GM18526 (cell line): ENCODE data around the gene SLC22A23.

Source experiments
- POLR2A ChIP-seq: IDR thresholded peaks from 3 replicates; pipeline ENCODE4 v1.6.1; 2011; ENCODE audit not compliant: insufficient read length; ENCODE audit errors: extremely low read depth

SLC22A23 gene

DNA sequence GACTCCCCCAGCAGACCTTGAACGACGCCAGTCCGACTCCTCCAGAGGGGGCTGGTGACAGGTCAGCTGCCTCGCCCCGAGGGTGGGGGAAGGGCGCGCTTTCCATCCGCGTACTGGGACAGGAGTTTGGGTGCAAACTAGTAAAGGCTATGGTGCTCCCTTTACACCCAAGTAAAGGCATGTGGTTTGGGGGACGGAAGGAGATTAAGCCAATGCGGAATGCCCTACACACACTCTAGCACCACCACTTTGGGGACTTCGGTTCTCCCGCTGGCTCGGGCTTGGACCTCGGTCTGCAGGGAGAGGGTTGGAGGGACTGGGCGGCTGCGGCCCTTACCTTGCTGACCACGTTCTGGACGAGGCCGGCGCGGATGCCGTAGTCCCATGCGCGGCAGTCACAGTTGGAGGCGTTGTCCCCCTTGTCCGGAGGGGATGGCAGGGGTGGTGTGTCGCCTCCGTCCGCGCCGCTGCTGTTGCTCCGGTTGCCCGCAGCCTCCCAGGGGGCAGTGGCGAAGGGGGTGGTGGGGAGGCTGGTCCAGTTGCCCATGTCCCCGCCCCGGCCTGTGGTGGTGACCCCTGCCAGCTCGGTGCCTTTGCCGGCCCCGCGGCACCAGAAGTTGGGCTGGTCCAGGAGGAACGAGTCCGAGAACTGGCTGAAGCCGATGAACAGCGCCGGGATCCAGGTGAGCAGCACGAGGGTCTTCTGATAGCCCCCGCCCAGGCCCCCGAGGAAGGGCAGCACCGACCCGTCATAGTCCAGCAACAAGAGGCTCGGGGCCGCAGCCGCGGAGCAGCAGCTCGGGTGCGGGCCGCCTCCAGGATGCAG lies 1.1 kb downstream of the SLC22A23 start:
- TF ChIP-seq POLR2A, result no peak

DNA sequence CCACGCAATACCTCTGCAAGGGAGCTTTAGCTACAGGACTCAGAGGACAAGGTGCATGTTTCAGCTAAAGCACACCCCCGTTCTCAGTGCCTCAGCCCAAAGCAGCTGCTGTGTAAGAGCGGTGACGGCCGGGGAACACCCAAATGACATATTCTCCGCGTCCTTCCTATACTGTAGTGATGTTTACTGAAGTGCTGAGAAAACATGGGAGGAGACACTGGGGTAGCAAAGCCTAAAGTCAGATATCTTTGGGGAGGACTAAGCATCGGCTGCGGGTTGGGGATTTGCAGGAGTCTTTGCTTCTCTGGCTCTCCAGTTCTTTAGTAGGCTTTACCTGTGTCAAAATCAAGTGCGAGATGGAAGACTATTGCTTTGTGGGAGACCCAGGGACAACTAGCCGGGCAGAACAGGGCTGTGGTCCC lies 1.7 kb downstream of the SLC22A23 start:
- no peak for TF ChIP-seq POLR2A

DNA sequence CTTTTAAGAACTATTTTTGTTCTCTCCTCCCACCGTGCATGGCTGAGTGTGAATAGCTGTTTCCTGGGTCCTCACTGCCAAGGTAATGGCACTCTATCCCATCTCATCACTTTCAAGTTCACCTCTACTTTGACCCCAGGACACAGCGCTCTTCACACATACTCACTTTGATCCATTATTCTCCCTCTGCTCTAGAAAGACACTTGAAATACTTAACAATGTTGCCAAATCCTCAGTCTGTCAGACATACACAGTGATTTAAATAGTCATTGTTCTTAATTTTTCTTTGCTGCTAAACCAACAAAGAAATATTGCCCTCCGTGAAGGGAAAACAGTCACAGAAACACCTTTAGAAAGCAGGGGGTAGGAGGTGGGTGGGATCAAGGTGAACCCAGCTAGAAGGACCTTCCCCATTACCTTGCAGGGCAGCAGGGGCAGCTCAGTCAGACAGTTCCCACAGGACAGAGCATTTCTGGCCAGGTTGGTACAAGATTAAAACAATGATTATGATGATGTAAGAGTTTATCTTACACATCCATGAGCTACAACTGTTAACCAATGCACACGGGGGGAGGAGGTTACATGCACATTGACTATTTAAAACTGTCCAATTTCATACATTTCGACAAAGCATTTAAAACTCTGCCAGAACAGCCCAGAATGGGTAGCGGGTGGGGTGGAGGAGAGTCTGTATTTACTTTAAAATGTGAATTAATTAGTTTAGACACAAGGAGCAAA lies 2.4 kb downstream of the SLC22A23 start:
- TF ChIP-seq POLR2A, result no peak

DNA sequence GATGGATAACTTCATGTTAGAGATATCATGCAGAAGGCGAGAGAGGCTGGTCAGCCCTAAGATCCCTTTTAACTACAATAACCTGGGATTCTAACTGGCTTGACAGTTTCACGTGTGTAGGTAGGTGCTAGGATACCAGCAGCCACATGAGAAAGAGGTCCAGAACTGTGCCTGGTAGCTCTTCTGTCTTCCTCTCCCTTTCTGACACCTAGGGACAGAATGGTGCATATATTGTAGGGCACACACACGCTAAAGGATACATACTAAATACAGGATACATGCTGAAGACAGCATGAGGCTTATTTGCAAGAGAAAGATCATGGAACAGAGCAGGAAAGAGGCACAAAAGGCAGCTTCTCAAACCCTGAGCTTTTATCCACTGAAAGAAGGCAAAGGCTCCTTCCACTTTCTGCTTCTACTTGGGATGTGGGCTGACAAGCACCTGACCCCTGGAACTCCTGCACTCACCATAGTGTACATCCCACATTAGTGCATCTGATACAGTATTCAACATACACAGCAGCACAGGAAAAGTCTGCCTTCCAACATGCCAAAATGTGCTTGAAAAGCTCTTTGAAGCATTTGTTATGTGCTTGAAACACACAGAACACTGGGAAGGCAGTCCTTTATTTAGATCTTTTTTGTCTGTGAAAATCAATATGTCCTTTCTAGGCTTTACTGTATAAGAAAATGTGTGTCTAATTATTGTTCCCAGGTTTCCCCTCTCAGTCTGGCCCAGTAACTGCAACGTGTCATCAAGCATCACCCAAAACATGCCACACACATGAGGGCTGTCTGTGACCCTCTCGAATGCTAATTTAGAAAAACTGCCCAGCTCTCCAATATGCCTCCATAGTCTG lies 3.2 kb downstream of the SLC22A23 start:
- no peak for TF ChIP-seq POLR2A

DNA sequence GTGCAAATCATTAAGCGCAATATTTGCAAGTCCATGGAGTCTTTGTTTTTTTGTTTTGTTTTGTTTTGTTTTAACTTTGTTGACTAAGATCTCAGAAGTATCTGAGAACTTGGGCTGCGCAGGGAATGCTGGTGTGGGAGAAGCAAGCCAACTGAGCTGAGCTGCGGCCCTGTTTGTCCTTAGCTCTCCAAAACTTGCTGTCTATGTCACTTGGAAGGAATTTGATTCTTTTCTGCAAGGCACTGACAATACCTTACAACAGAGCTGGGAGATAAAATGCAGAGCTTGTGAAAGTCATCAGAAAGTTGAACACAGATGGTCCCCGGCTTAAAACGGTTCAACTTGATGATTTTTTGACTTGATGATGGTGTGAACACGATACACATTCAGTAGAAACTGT lies 5.4 kb downstream of the SLC22A23 start:
- TF ChIP-seq POLR2A, result no peak

DNA sequence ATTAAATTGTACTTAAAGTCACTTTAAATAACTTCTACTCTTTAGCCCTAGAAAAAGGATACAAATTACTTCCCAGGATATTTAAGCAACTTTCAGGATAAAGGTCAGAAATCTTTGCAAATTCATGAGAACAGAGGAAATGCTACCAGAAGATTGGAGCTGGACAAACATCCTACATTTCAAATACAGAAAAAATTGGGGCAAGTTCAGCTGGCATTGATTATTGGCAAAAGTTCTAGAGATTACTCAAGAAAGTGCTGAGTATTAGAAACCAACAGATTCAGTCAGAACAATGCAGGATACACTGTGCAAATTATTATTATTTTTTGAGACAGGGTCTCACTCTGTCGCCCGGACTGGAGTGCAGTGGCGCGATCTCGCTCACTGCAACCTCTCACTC lies 6.0 kb downstream of the SLC22A23 start:
- no peak for TF ChIP-seq POLR2A

DNA sequence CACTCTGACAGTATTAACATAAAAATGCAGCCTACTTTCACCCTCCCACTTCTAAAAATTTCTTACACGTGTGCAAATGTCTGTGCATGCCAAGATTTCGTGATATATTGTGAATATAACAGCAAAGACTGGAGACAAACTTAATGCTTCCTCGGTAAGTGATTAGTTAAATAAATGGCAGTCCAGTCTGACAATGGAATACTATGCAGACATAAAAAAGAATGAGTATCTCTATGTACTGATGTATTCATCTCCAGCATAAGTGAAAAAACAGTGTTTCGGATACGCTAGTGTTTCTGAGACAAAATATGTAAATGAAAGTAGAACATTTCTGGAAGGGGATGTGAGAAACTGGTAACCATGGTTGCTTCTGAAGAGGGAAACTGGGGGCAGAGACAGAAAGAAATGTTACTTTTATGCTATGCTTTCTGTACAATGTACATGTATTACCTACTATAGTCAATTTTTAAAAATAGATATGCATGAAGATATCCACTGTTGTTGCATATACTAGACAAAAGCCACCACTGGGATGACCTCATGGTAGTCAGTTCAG lies 7.0 kb downstream of the SLC22A23 start:
- no peak for TF ChIP-seq POLR2A

DNA sequence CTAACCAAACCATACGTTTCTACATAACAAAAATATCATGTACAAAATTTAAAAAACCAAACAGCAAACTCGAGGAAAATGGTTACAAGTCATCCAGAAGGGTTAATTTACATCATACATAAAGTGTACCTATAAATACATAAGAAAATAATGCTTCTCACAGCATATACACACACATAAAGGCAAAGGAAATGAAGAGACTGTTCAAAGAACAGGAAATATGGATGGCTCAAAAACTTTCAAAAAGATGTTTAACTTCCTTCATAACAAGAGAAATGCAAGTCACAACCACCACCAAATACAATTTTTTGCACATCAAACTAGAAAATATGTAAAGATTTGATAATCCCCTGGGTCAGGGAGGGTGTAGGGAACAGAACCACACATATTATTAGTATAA lies 7.5 kb downstream of the SLC22A23 start:
- TF ChIP-seq POLR2A, result no peak

DNA sequence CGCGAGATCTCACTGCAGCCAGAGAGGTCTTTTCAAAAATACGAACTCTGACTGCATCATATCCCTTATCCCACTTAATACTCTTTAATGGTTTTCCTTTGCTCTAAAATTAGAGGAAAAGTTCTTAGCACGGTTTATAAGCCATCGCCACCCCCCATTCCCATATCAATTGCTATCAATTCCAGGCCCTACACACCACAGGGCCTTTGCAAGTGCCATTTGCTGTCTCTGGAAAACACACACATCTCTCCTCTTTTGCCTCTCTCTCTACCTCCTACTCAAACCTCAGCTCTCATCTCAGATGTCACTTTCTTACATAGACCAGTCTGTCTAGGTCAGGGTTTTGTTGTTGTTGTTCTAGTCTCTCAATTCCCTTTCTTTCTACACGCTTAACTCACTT lies 9.8 kb downstream of the SLC22A23 start:
- no peak for TF ChIP-seq POLR2A

DNA sequence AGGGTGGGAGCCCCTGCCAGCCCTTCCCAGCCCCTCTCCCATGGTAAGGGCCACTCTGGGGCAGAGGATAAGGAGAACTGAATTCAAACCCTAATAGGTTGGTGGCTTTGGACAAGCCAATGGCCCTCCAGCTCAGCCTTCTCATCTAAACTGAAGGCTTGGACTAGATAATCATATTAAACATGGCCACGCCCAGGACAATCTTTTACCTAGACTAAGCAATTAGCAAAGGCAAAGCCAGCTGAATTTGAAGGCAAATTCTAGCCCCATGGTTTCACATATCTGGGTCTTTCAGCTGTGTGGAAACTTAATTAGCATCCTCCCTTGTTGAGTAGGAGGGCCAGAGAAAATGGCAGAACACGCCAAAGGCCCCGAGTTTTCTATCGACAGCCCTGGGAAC lies 10.7 kb downstream of the SLC22A23 start:
- TF ChIP-seq POLR2A, result no peak

DNA sequence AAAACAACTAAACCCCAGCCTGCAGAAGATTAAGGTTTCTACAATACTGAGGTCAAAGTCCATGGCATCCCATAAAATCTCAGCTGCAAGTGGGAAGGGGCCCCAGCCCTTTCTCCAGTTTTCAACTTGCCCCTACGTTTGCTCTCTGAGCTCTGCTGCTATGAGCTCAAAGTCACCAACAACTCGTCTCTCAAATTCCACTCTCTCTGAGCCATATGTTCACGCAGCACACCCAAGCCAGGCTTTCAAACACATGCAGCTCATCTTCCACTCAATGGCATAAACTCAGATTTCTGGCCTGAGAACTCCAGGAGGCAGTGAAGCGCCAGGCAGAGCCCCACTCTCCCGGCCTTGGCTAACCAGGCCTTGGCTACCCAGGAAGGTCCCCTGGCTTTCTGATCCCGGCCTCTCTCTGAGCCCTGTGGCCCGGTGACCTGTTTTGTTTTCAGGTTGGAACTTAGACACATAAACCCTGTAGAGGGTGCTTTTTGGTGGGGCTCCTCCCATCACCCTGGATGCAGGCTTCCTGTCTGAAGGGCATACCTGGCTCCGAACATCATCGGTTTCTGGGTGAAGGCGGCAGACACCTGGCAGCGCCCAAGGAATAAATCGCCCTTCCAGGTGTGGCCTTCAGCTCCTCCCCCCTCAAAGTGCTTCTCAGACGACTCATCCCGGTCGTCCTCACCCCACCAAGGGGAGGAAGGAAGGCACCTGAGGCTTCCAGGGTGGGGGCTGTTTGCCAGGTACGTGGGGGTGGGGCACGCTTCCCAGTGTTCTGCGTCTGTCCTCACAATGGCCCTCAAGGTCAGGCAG lies 12.4 kb downstream of the SLC22A23 start:
- no peak for TF ChIP-seq POLR2A

DNA sequence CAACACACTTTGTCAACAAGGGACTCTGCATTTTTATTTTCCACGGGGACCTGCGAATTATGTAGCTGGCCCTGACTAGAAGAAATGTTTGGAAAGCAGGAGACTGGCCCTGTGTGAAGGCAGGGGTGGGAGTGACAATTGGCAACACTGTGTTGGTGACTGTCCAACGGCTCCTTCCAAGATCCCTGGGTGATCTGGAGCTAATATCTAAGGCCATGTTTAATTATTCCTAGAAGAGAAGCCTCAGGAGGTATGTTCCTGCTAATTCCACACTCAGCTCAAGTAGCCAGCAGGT lies 13.7 kb downstream of the SLC22A23 start:
- no peak for TF ChIP-seq POLR2A

DNA sequence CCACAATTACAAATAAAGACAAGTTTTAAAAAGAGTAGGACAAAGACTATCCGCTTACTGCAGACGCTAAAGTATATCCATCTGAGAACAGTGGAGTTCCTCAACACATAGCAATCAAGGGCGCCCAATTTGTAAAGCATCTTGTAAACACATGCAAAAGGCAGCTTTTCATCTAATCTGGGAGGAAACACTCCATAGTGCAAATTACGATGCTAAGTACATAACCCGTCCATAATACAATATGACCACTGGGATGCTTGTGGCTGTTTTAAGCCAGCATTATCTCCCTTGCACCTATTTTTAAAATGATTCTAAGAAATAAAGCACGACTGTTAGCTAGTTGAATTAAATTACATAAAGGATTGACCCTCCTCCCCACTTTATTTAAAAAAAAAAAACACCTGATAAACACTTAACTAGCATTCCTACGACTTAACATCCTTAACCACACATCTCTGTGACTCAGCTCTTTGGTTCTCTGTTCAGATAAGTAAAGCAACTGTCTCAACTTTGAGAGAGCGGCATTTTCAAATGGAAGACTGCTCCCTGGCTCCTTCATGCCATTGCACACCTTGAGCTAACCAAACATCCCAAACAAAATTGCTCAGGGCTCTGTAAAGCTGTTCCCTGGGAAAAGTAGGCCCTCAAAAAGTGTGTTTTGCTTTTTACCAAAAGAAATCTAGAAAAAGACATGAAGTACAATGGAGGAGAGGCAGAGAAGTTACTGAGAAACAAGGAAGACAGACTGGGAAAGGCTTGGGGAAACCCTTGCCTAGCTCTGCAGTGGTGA lies 14.2 kb downstream of the SLC22A23 start:
- no peak for TF ChIP-seq POLR2A

DNA sequence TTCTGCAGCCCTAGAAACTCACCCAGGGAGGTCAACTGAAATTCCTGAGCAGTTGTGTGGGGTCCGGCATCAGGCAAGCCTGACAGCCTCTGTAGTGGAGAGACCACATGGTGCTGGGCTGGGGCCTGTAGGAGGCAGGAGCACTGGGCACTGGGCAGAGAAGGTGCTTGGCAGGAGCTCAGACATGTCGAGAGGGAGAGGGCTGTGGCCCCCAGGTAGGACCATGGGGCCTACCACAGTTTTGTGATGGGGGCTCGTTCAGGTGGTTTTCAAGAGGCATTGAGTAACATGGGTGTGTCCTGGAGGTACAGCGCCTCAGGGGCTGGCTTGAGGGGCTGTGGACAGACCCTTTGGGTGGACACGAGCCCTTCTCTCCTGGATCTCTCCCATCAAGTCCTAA lies 15.9 kb downstream of the SLC22A23 start:
- no peak for TF ChIP-seq POLR2A

DNA sequence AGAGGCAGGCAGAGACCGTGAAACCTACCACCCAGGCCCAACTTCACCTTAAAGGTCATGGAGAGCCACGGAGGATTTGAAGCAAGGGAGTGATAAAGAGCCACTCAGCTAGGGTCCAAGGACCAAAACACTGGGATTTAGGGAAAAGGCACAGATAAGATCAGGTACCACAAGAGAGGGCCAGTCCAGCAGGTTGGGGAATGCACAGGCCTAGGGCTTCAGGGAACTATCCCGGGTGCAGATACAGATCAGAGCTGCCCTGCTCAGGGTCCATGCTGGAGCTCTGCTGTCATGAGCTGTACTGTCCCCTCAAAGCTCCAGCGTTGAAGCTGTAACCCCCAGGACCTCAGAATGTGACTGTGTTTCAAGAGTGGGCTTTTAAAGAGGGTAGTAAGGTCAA lies 16.9 kb downstream of the SLC22A23 start:
- no peak for TF ChIP-seq POLR2A
